Progenitor cell of endocrine pancreas (in vitro differentiated cells): ENCODE data around the gene HECW1. TPM values are rescaled to one million over a fixed set of nuclear protein-coding genes. Genes with fewer than 3 reads are reported as not detected.
"Not testable (repeated sequence)": the region's sequence is repeated elsewhere in the genome, so short reads cannot be mapped to it uniquely, and the experiment has no call there.

Source experiments
- DNase-seq: peaks from one replicate; pipeline ENCODE4 v3.0.0; 2021; ENCODE audit warnings: low spot score; ENCODE audit not compliant: unreplicated experiment
- H3K27ac Mint-ChIP-seq: 2 replicates; pipeline ENCODE4 v1.8.0; 2021; ENCODE audit warnings: mild to moderate bottlenecking, moderate library complexity, mixed read lengths
- H3K27me3 Mint-ChIP-seq: 2 replicates; pipeline ENCODE4 v1.8.0; 2021; ENCODE audit warnings: mixed read lengths
- H3K36me3 Mint-ChIP-seq: 2 replicates; pipeline ENCODE4 v1.8.0; 2022; ENCODE audit warnings: mixed read lengths; ENCODE audit not compliant: insufficient read depth
- H3K4me1 Mint-ChIP-seq: 2 replicates; pipeline ENCODE4 v1.8.0; 2021; ENCODE audit warnings: low read depth, mixed read lengths
- H3K4me3 Mint-ChIP-seq: 2 replicates; pipeline ENCODE4 v1.8.0; 2021; ENCODE audit warnings: low read depth, mild to moderate bottlenecking, moderate library complexity, mixed read lengths
- H3K9me3 Mint-ChIP-seq: 2 replicates; pipeline ENCODE4 v1.8.0; 2021; ENCODE audit warnings: low read depth, mixed read lengths
- total RNA-seq: library from RNA; stranded (reverse); gene quantifications from 2 replicates; pipeline ENCODE4 v1.2.1, GENCODE V29; 2021
- TF ChIP-seq, protein P1 (sequence below): fragments of 200-600 bp; sonication (generic); IDR thresholded peaks from one replicate; pipeline ENCODE4 v1.5.0; 2021; ENCODE audit warnings: antibody characterized with exemption, mild to moderate bottlenecking; ENCODE audit not compliant: unreplicated experiment

The HECW1 gene
- total RNA-seq, 1 donor from 2014 or later = 0.50 TPM

DNA sequence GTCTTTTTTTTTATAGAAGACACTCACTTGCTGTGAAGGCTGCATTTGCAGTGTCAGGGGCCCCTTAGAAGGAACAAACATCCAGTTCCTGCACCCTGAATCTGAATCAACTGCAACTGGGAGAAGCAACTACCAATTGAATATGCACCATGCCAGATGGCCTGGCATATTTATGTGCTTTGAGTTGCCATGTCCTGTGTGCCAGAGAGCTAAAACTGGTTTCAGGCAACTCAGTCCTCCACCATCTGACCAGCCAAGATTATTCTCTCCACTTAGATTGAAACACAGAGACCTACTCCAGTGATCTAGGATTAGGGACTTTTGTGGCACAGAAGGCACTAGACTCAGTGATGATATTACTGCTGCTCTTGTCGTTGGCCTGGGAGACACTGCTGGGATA is 225.4 kb downstream of the HECW1 start:
- Mint-ChIP-seq H3K9me3 (no peaks in the 10 kb centered on the region), H3K36me3 (no peaks in the 10 kb centered on the region)
- TF ChIP-seq, protein P1, sequence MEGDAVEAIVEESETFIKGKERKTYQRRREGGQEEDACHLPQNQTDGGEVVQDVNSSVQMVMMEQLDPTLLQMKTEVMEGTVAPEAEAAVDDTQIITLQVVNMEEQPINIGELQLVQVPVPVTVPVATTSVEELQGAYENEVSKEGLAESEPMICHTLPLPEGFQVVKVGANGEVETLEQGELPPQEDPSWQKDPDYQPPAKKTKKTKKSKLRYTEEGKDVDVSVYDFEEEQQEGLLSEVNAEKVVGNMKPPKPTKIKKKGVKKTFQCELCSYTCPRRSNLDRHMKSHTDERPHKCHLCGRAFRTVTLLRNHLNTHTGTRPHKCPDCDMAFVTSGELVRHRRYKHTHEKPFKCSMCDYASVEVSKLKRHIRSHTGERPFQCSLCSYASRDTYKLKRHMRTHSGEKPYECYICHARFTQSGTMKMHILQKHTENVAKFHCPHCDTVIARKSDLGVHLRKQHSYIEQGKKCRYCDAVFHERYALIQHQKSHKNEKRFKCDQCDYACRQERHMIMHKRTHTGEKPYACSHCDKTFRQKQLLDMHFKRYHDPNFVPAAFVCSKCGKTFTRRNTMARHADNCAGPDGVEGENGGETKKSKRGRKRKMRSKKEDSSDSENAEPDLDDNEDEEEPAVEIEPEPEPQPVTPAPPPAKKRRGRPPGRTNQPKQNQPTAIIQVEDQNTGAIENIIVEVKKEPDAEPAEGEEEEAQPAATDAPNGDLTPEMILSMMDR = no peak

DNA sequence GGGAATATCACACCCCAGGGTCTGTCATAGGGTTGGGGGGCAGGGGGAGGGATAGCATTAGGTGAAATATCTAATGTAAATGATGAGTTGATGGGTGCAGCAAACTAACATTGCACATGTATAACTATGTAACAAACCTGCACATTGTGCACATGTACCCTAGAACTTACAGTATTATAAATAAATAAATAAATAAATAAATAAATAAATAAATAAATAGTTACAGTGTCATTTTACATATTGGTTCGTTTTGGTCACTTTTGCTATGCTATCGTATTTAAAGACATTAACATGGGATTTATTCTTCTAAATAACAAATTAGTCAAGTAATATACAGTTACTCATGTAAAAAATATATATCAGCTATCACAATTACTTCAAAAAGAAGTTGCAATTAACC is 228.7 kb downstream of the HECW1 start:
- H3K27ac Mint-ChIP-seq = no peak overlapping the region
- no peak for DNase-seq
- TF ChIP-seq, protein P1 = no peak
- H3K27me3 Mint-ChIP-seq = no peaks in the 10 kb centered on the region
- H3K9me3 Mint-ChIP-seq = peaks cover 6% of the 10 kb centered on the region
- no peak overlapping the region for H3K4me3 Mint-ChIP-seq
- H3K4me1 Mint-ChIP-seq = no peaks in the 10 kb centered on the region
- H3K36me3 Mint-ChIP-seq = no peaks in the 10 kb centered on the region

More for the DNA sequence above, 225.4 kb downstream of the HECW1 start:
- Mint-ChIP-seq H3K27me3 (no peaks in the 10 kb centered on the region), H3K27ac (no peak overlapping the region), H3K4me3 (no peak overlapping the region), H3K4me1 (peaks cover 2% of the 10 kb centered on the region)
- DNase-seq = no peak

DNA sequence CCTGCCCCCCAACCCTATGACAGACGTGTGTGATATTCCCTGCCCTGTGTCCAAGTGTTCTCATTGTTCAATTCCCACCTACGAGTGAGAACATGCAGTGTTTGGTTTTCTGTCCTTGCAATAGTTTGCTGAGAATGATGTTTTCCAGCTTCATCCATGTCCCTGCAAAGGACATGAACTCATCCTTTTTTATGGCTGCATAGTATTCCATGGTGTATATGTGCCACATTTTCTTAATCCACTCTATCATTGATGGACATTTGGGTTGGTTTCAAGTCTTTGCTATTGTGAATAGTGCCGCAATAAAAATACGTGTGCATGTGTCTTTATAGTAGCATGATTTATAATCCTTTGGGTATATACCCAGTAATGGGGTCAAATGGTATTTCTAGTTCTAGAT is 231.0 kb downstream of the HECW1 start:
- H3K27ac Mint-ChIP-seq, H3K4me3 Mint-ChIP-seq, H3K36me3 Mint-ChIP-seq, H3K4me1 Mint-ChIP-seq, H3K27me3 Mint-ChIP-seq, DNase-seq: not testable (repeated sequence)
- peaks cover 25% of the 10 kb centered on the region for H3K9me3 Mint-ChIP-seq

DNA sequence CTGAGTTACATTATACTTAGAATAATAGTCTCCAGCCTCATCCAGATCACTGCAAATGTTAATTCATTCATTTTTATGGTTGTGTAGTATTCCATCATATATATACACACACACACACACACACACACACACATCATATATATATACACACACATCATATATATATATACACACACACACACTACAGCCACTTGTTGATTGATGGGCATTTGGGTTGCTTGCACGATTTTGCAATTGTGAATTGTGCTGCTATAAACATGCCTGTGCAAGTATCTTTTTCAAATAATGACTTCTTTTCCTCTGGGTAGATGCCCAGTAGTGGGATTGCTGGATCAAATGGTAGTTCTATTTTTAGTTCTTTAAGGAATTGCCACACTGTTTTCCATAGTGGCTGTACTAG is 233.2 kb downstream of the HECW1 start:
- not testable (repeated sequence) for H3K36me3 Mint-ChIP-seq, DNase-seq, H3K27me3 Mint-ChIP-seq, H3K27ac Mint-ChIP-seq, H3K4me1 Mint-ChIP-seq, H3K4me3 Mint-ChIP-seq
- peaks cover 42% of the 10 kb centered on the region for H3K9me3 Mint-ChIP-seq

DNA sequence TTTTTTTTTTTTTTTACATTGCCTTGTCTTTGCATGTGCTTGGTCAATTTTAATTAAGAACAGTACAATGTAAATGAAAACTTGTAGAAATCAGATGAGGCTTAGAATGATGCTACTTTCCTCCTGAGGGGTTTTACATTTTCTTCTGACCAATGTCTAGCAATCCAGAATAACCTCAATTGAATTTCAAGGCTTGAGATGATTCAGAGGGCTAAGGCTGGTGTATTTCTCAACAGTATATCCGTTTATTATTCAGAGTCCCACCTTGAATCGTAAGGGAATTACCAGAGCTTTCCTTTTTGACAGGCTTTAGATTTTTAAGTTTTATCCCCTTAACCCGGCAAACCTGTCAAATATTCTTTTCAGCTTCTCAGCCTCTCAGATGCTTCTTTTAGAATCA is 239.2 kb downstream of the HECW1 start:
- no peak overlapping the region for H3K27ac Mint-ChIP-seq
- DNase-seq = no peak
- no peaks in the 10 kb centered on the region for H3K4me1 Mint-ChIP-seq
- peaks cover 54% of the 10 kb centered on the region for H3K9me3 Mint-ChIP-seq
- peaks cover 1% of the 10 kb centered on the region for H3K36me3 Mint-ChIP-seq
- TF ChIP-seq, protein P1 = no peak
- no peak overlapping the region for H3K4me3 Mint-ChIP-seq
- no peaks in the 10 kb centered on the region for H3K27me3 Mint-ChIP-seq

DNA sequence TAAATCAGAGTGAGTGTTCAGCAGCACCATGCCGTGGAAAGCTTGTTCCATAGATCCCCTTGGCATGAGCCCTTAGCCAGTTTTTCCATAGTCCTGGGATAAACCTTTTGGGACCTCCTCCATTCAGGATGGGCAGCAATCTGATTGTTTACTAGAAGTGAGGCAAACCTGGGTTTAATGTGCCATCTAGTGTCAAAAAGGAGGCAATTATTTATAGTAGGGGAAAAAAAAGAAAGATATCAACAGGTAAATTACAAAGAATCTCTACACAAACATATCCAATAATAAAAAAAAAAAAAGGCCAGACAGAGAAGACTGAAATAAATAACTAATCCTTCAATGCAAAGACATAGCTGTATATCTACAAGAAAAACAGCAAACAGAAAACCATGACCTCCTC is 241.5 kb downstream of the HECW1 start:
- no peak overlapping the region for H3K27ac Mint-ChIP-seq
- no peak for DNase-seq
- H3K36me3 Mint-ChIP-seq = no peaks in the 10 kb centered on the region
- H3K4me1 Mint-ChIP-seq = no peaks in the 10 kb centered on the region
- H3K27me3 Mint-ChIP-seq = no peaks in the 10 kb centered on the region
- no peak overlapping the region for H3K4me3 Mint-ChIP-seq
- H3K9me3 Mint-ChIP-seq = peaks cover 37% of the 10 kb centered on the region
- TF ChIP-seq, protein P1 = no peak
